Measurements from ENCODE around the gene C7orf57. TPM values are rescaled to one million over a fixed set of nuclear protein-coding genes. Genes with fewer than 3 reads are reported as not detected.

C7orf57 gene
- total and polyA plus RNA-seq, 2 donors (not counting 1 experiment from before 2014, with no cell fraction given) = not detected

- no peaks in the 10 kb centered on the region for H4K20me1 ChIP-seq (ENCODE audit: control insufficient read depth, insufficient read depth, low read length, poor library complexity, severe bottlenecking)
- H3K4me1 Mint-ChIP-seq = peaks cover 10% of the 10 kb centered on the region
- DNase-seq (no peak), ATAC-seq (ENCODE audit: low read depth) (no peak)
- no peak overlapping the region for H3K4me3 ChIP-seq (ENCODE audit: control extremely low read depth in 1 of 5, extremely low read depth in 1 of 5, insufficient read depth in 1 of 5, low read depth in 2 of 5, low read length in 4 of 5)
- CTCF ChIA-PET = interaction anchor here (0.7 kb wide), 1 partner anchor 9 kb away, joined by 3 read pairs; no protein-coding TSS in a partner anchor
- H3K9me3 Mint-ChIP-seq (ENCODE audit: insufficient read depth) = no peaks in the 10 kb centered on the region
- H3K27ac ChIP-seq (ENCODE audit: low read length in 2 of 2) = no peak overlapping the region
- H3K9ac ChIP-seq (ENCODE audit: low read length) = no peak overlapping the region
- H3K9me3 ChIP-seq (ENCODE audit: control extremely low read depth in 1 of 3, control insufficient read depth in 2 of 3, insufficient read depth in 1 of 3, low read length in 2 of 3) = no peaks in the 10 kb centered on the region
- TF ChIP-seq CTCF (IDR thresholded peaks at IDR 0.05) = no peak
- no peak for TF ChIP-seq EZH2 (IDR thresholded peaks at IDR 0.05; ENCODE audit: borderline replicate concordance, insufficient read depth, low read depth, low read length, poor library complexity, severe bottlenecking)
- no peaks in the 10 kb centered on the region for H3K36me3 ChIP-seq (replicated peaks in 1 of 2; ENCODE audit: control extremely low read depth in 1 of 2, control insufficient read depth in 1 of 2, extremely low read depth in 1 of 2, insufficient read depth in 2 of 2, low read length in 1 of 2)
- POLR2A ChIA-PET = no interaction called here
- H3K27ac Mint-ChIP-seq = no peak overlapping the region
- H3K27me3 ChIP-seq (replicated peaks in 1 of 4; ENCODE audit: control extremely low read depth in 1 of 4, control insufficient read depth in 3 of 4, insufficient read depth in 4 of 4, low read length in 3 of 4) = peaks cover 0 to 2% (median 0%) of the 10 kb centered on the region in 4 experiments
- H3K4me1 ChIP-seq (ENCODE audit: control insufficient read depth in 2 of 2, insufficient read depth in 2 of 2, low read length in 2 of 2) = no peaks in the 10 kb centered on the region
- 84% methylated on average over 8 of the region's 8 CpGs for WGBS (ENCODE audit: insufficient coverage)
- no peaks in the 10 kb centered on the region for H3K79me2 ChIP-seq (ENCODE audit: control insufficient read depth, insufficient read depth, low read length)
- H3K4me2 ChIP-seq (replicated peaks; ENCODE audit: low read depth, low read length, poor library complexity, severe bottlenecking) = no peak overlapping the region
- no peak overlapping the region for H3K4me3 Mint-ChIP-seq
- peaks cover 3% of the 10 kb centered on the region for H3K27me3 Mint-ChIP-seq
- no peak overlapping the region for H2AFZ ChIP-seq (ENCODE audit: insufficient read depth, low read depth, low read length, poor library complexity, severe bottlenecking)
- intact Hi-C loops (cut with micrococcal nuclease) = no loop called here
These were observed 14.5 kb downstream of the C7orf57 start for GRCh38 chr7:48049850-48050249.

GRCh38 chr7:48052748-48053147 is 17.4 kb downstream of the C7orf57 start:
- Histone ChIP-seq H3K4me1 (ENCODE audit: control insufficient read depth in 2 of 2, insufficient read depth in 2 of 2, low read length in 2 of 2) (no peaks in the 10 kb centered on the region), H3K36me3 (replicated peaks in 1 of 2; ENCODE audit: control extremely low read depth in 1 of 2, control insufficient read depth in 1 of 2, extremely low read depth in 1 of 2, insufficient read depth in 2 of 2, low read length in 1 of 2) (no peaks in the 10 kb centered on the region), H3K79me2 (ENCODE audit: control insufficient read depth, insufficient read depth, low read length) (no peaks in the 10 kb centered on the region), H3K27ac (ENCODE audit: low read length in 2 of 2) (no peak overlapping the region), H3K4me2 (replicated peaks; ENCODE audit: low read depth, low read length, poor library complexity, severe bottlenecking) (no peak overlapping the region), H2AFZ (ENCODE audit: insufficient read depth, low read depth, low read length, poor library complexity, severe bottlenecking) (no peak overlapping the region), H4K20me1 (ENCODE audit: control insufficient read depth, insufficient read depth, low read length, poor library complexity, severe bottlenecking) (no peaks in the 10 kb centered on the region), H3K27me3 (replicated peaks in 1 of 4; ENCODE audit: control extremely low read depth in 1 of 4, control insufficient read depth in 3 of 4, insufficient read depth in 4 of 4, low read length in 3 of 4) (peaks cover 0 to 2% (median 0%) of the 10 kb centered on the region in 4 experiments), H3K9me3 (ENCODE audit: control extremely low read depth in 1 of 3, control insufficient read depth in 2 of 3, insufficient read depth in 1 of 3, low read length in 2 of 3) (peaks cover 0 to 2% (median 0%) of the 10 kb centered on the region in 3 donors), H3K9ac (ENCODE audit: low read length) (no peak overlapping the region), H3K4me3 (ENCODE audit: control extremely low read depth in 1 of 5, extremely low read depth in 1 of 5, insufficient read depth in 1 of 5, low read depth in 2 of 5, low read length in 4 of 5) (no peak overlapping the region)
- DNase-seq = peak; percentile 25
- no peak overlapping the region for H3K27ac Mint-ChIP-seq
- TF ChIP-seq CTCF (IDR thresholded peaks at IDR 0.05) = no peak
- no peak for TF ChIP-seq EZH2 (IDR thresholded peaks at IDR 0.05; ENCODE audit: borderline replicate concordance, insufficient read depth, low read depth, low read length, poor library complexity, severe bottlenecking)
- CTCF ChIA-PET = interaction anchor here (0.7 kb wide), 1 partner anchor 56 kb away, joined by 3 read pairs; no protein-coding TSS in a partner anchor
- WGBS (ENCODE audit: insufficient coverage) = 79% methylated on average over 4 of the region's 8 CpGs
- intact Hi-C loops (cut with micrococcal nuclease) = no loop called here
- H3K4me1 Mint-ChIP-seq = peaks cover 6% of the 10 kb centered on the region
- H3K9me3 Mint-ChIP-seq (ENCODE audit: insufficient read depth) = peaks cover 3% of the 10 kb centered on the region
- POLR2A ChIA-PET = no interaction called here
- H3K27me3 Mint-ChIP-seq = peaks cover 5% of the 10 kb centered on the region
- peak; percentile 39 for ATAC-seq (ENCODE audit: low read depth)
- H3K4me3 Mint-ChIP-seq = no peak overlapping the region
